HepG2 (cell line): ENCODE measurements around the gene BEST3. TPM values are rescaled to one million over a fixed set of nuclear protein-coding genes. Genes with fewer than 3 reads are reported as not detected.

Experiments
- ATAC-seq: fragments of 200-7000 bp; cut with Tn5 transposase; 3 replicates; pipeline ENCODE4 v1.9.1; 2020; ENCODE audit warnings: mild to moderate bottlenecking, moderate library complexity
- BruUV-seq: library from RNA; stranded (reverse); fragments of 400-500 nt; replicated peaks from 2 replicates; lab custom pipeline; 2021; lab: Mats Ljungman, UMichigan
- CTCF ChIA-PET: fragments of 300-600 bp; formaldehyde crosslinking; extraction: SDS; loops from one replicate; lab custom pipeline; 2021; ENCODE audit warnings: low total read pairs, inconsistent platforms, low intra/inter-chr PET ratio; lab: Yijun Ruan, JAX
- POLR2A ChIA-PET: fragments of 350-600 bp; sonication (Branson Sonifier 250); formaldehyde crosslinking; loops from one replicate; lab custom pipeline; 2020; ENCODE audit warnings: antibody characterized with exemption, inconsistent platforms; lab: Yijun Ruan, JAX
- DNase-seq: peaks from one replicate; pipeline ENCODE4 v3.0.0-alpha.2; 2015; ENCODE audit warnings: low spot score
- FAIRE-seq: peaks from 3 replicates; lab custom pipeline; 2011; peaks lifted over from hg19 to GRCh38; lab: Jason Lieb, UNC
- H2AFZ ChIP-seq: one replicate; pipeline ENCODE4 v1.6.1; 2011; ENCODE audit warnings: low read length, inconsistent platforms
- H3K27ac ChIP-seq: fragments of 300-600 bp; 3 replicates; pipeline ENCODE4 v1.8.0; 2011; ENCODE audit warnings: mixed run types, mild to moderate bottlenecking, mixed read lengths, low read length, inconsistent platforms; ENCODE audit not compliant: insufficient read depth; ENCODE audit errors: extremely low read length
- H3K27me3 ChIP-seq, 2 experiments: fragments of 200-600 bp in 1 of 2; 2 replicates in 1 of 2; 3 replicates in 1 of 2; pipeline versions ENCODE4 v1.6.0 to v1.8.0; 2011; ENCODE audit warnings: low read length in 2 of 2, mild to moderate bottlenecking in 2 of 2, moderate library complexity in 2 of 2, inconsistent platforms in 1 of 2; ENCODE audit not compliant: insufficient read depth in 2 of 2, control insufficient read depth in 1 of 2
- H3K36me3 ChIP-seq, 2 experiments: fragments of 200-600 bp in 1 of 2; replicated peaks in 1 of 2; 2 replicates in 1 of 2; 3 replicates in 1 of 2; pipeline versions ENCODE4 v1.5.1 to v1.8.0; 2011; ENCODE audit warnings: low read length in 2 of 2, inconsistent platforms in 1 of 2; ENCODE audit not compliant: insufficient read depth in 2 of 2, control insufficient read depth in 1 of 2
- H3K4me1 ChIP-seq: 2 replicates; pipeline ENCODE4 v1.5.1; 2012; ENCODE audit warnings: low read length, inconsistent platforms; ENCODE audit not compliant: insufficient read depth
- H3K4me2 ChIP-seq: 2 replicates; pipeline ENCODE4 v1.6.0; 2011; ENCODE audit warnings: low read depth, low read length, inconsistent platforms
- H3K4me3 ChIP-seq, 3 experiments: fragments of 200-600 bp in 1 of 3; sonication (generic), shearing (Covaris generic) in 1 of 3; replicated peaks in 1 of 3; 2 replicates each; pipeline ENCODE4 v1.5.1; 2011 to 2016; ENCODE audit warnings: low read length in 3 of 3, inconsistent platforms in 2 of 3, low read depth in 2 of 3, mild to moderate bottlenecking in 2 of 3, control low read depth in 1 of 3, mixed read lengths in 1 of 3; ENCODE audit not compliant: insufficient read depth in 1 of 3
- H3K79me2 ChIP-seq: one replicate; pipeline ENCODE4 v1.6.1; 2011; ENCODE audit warnings: low read length, inconsistent platforms; ENCODE audit not compliant: insufficient read depth
- H3K9ac ChIP-seq: 2 replicates; pipeline ENCODE4 v1.6.0; 2011; ENCODE audit warnings: mild to moderate bottlenecking, low read depth, low read length, inconsistent platforms; ENCODE audit not compliant: insufficient read depth
- H3K9me3 ChIP-seq: 2 replicates; pipeline ENCODE4 v1.5.1; 2012; ENCODE audit warnings: mild to moderate bottlenecking, low read length
- H4K20me1 ChIP-seq: 2 replicates; pipeline ENCODE4 v1.6.0; 2011; ENCODE audit warnings: inconsistent platforms, mild to moderate bottlenecking, low read length, moderate library complexity; ENCODE audit not compliant: insufficient read depth
- CREM ChIP-seq, 2 experiments: sonication (generic) in 1 of 2; formaldehyde crosslinking in 1 of 2; IDR thresholded peaks; 2 replicates each; pipeline versions ENCODE4 v1.4.0 to v1.6.1; 2016 to 2020; ENCODE audit warnings: antibody characterized with exemption in 1 of 2, mild to moderate bottlenecking in 1 of 2, missing genetic modification reagents in 1 of 2
- MZF1 ChIP-seq: sonication (generic); formaldehyde crosslinking; IDR thresholded peaks from 2 replicates; pipeline ENCODE4 v1.8.1; 2023; ENCODE audit warnings: mild to moderate bottlenecking, missing genetic modification reagents, borderline replicate concordance
- SATB2 ChIP-seq: sonication (generic); formaldehyde crosslinking; IDR thresholded peaks from 2 replicates; pipeline ENCODE4 v1.5.0; 2020; ENCODE audit warnings: missing genetic modification reagents
- SYNCRIP ChIP-seq: fragments of 200-400 bp; formaldehyde crosslinking; IDR thresholded peaks from 2 replicates; pipeline ENCODE4 v1.6.1; 2018; ENCODE audit warnings: mild to moderate bottlenecking, low read depth, low read length; ENCODE audit not compliant: insufficient read depth
- XBP1 ChIP-seq: sonication (generic); formaldehyde crosslinking; IDR thresholded peaks from 2 replicates; pipeline ENCODE4 v1.5.0; 2020; ENCODE audit warnings: missing genetic modification reagents
- ZNF3 ChIP-seq: IDR thresholded peaks from 2 replicates; pipeline ENCODE4 v1.7.0; 2017; ENCODE audit warnings: inconsistent platforms
- ZNF577 ChIP-seq: sonication (generic); formaldehyde crosslinking; IDR thresholded peaks from 2 replicates; pipeline ENCODE4 v1.4.0; 2020; ENCODE audit warnings: mild to moderate bottlenecking, low read depth, missing genetic modification reagents, borderline replicate concordance
- WGBS: methylation state at CpG from one replicate; pipeline ENCODE4 v1.1.6; 2017; ENCODE audit warnings: low lambda C conversion rate; 5-methylcytosine and 5-hydroxymethylcytosine counted together
- in situ Hi-C: cut with HindIII; loops from 2 replicates; pipeline ENCODE4 v1.10.0; 2017; ENCODE audit warnings: low pct_unique_long_range_greater_than_20kb; ENCODE audit not compliant: extremely low pct_ligation_motif_present
- intact Hi-C: fragments of 100-400 bp; cut with micrococcal nuclease; formaldehyde crosslinking; loops from one replicate; pipeline ENCODE4 v1.10.0; 2022; ENCODE audit not compliant: unreplicated experiment
- polyA plus RNA-seq, 8 experiments: library from polyadenylated mRNA; depleted of rRNA in 3 of 8; stranded (reverse) in 7 of 8; unstranded in 1 of 8; fragments of >200 nt; fragmentation: Illumina TruSeq in 4 of 8; extraction: Trizol in 4 of 8; gene quantifications; 2 replicates each; pipeline versions ENCODE4 v1.2.1 to v1.2.3, GENCODE V29; 2011 to 2016; ENCODE audit warnings: low read depth in 4 of 8, missing spikeins in 1 of 8, mixed read lengths in 1 of 8; ENCODE audit not compliant: insufficient read depth in 1 of 8
- total RNA-seq, 5 experiments: library from RNA; depleted of rRNA; stranded (reverse); fragments of >200 nt; fragmentation: Illumina TruSeq; extraction: Trizol; gene quantifications; 2 replicates each; pipeline ENCODE4 v1.2.3, GENCODE V29; 2016; ENCODE audit warnings: low read depth in 1 of 5
- TF ChIP-seq, protein P1 (sequence below): sonication (generic); formaldehyde crosslinking; IDR thresholded peaks from 2 replicates; pipeline ENCODE4 v1.4.0; 2020; ENCODE audit warnings: missing genetic modification reagents
- TF ChIP-seq, protein P2 (sequence below): sonication (generic); formaldehyde crosslinking; IDR thresholded peaks from 2 replicates; pipeline ENCODE4 v1.4.0; 2020; ENCODE audit warnings: mild to moderate bottlenecking, missing genetic modification reagents
- TF ChIP-seq, protein P3 (sequence below): sonication (generic); formaldehyde crosslinking; IDR thresholded peaks from 2 replicates; pipeline ENCODE4 v1.5.0; 2020; ENCODE audit warnings: mild to moderate bottlenecking, low read depth, missing genetic modification reagents, borderline replicate concordance

Gene BEST3
- total and polyA plus RNA-seq, 2 of the 13 experiments (the other 11 are each of a cell fraction or from before 2014, with no cell fraction given): not detected

DNA sequence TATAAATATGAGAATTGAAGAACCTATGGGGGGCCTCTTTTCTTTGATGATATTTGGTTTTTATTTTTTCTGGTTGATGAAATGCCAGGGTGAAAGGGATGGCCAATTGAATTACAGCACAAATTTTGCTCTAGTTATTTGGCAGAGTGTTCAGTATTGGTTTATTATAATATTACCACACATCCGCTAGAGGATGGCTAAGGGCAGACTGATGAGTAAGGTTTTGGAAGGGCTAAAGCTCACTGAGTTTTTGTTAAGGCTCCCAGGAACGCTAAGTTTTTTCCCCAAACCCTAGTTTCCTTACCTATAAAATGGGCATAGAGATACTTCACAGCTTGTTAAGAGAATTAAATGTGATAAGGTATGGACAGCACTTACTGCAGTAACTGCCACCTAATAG, 54.1 kb downstream of the BEST3 start:
- DNase-seq: no peak
- CTCF ChIA-PET: no interaction called here
- no peak for FAIRE-seq
- Histone ChIP-seq H3K27ac (no peak overlapping the region), H3K9ac (no peak overlapping the region), H2AFZ (no peak overlapping the region), H3K9me3 (no peaks in the 10 kb centered on the region), H4K20me1 (no peaks in the 10 kb centered on the region), H3K79me2 (no peaks in the 10 kb centered on the region), H3K27me3 (peaks cover 0 to 12% of the 10 kb centered on the region in 2 experiments; a peak in 2 of 5 replicates), H3K36me3 (no peaks in the 10 kb centered on the region), H3K4me2 (no peak overlapping the region), H3K4me1 (no peaks in the 10 kb centered on the region), H3K4me3 (no peak overlapping the region)
- in situ Hi-C loops (no loop called here), intact Hi-C loops (no loop called here)
- WGBS: 61% methylated on average over 2 of the region's 2 CpGs
- no peak for ATAC-seq
- POLR2A ChIA-PET: no interaction called here
- BruUV-seq: no TSS peak
- TF ChIP-seq ZNF577 (CRISPR knock-in tag) (no peak), SATB2 (CRISPR knock-in tag) (no peak), XBP1 (no peak), CREM (IDR thresholded peaks at IDR 0.05) (no peak), CREM (CRISPR knock-in tag; IDR thresholded peaks at IDR 0.05) (no peak), MZF1 (no peak), SYNCRIP (no peak), ZNF3 (CRISPR knock-in tag) (no peak)
- TF ChIP-seq, protein P1, sequence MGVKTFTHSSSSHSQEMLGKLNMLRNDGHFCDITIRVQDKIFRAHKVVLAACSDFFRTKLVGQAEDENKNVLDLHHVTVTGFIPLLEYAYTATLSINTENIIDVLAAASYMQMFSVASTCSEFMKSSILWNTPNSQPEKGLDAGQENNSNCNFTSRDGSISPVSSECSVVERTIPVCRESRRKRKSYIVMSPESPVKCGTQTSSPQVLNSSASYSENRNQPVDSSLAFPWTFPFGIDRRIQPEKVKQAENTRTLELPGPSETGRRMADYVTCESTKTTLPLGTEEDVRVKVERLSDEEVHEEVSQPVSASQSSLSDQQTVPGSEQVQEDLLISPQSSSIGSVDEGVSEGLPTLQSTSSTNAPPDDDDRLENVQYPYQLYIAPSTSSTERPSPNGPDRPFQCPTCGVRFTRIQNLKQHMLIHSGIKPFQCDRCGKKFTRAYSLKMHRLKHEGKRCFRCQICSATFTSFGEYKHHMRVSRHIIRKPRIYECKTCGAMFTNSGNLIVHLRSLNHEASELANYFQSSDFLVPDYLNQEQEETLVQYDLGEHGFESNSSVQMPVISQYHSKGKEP (CRISPR knock-in tag): no peak
- TF ChIP-seq, protein P2, sequence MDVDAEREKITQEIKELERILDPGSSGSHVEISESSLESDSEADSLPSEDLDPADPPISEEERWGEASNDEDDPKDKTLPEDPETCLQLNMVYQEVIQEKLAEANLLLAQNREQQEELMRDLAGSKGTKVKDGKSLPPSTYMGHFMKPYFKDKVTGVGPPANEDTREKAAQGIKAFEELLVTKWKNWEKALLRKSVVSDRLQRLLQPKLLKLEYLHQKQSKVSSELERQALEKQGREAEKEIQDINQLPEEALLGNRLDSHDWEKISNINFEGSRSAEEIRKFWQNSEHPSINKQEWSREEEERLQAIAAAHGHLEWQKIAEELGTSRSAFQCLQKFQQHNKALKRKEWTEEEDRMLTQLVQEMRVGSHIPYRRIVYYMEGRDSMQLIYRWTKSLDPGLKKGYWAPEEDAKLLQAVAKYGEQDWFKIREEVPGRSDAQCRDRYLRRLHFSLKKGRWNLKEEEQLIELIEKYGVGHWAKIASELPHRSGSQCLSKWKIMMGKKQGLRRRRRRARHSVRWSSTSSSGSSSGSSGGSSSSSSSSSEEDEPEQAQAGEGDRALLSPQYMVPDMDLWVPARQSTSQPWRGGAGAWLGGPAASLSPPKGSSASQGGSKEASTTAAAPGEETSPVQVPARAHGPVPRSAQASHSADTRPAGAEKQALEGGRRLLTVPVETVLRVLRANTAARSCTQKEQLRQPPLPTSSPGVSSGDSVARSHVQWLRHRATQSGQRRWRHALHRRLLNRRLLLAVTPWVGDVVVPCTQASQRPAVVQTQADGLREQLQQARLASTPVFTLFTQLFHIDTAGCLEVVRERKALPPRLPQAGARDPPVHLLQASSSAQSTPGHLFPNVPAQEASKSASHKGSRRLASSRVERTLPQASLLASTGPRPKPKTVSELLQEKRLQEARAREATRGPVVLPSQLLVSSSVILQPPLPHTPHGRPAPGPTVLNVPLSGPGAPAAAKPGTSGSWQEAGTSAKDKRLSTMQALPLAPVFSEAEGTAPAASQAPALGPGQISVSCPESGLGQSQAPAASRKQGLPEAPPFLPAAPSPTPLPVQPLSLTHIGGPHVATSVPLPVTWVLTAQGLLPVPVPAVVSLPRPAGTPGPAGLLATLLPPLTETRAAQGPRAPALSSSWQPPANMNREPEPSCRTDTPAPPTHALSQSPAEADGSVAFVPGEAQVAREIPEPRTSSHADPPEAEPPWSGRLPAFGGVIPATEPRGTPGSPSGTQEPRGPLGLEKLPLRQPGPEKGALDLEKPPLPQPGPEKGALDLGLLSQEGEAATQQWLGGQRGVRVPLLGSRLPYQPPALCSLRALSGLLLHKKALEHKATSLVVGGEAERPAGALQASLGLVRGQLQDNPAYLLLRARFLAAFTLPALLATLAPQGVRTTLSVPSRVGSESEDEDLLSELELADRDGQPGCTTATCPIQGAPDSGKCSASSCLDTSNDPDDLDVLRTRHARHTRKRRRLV (CRISPR knock-in tag): no peak
- TF ChIP-seq, protein P3, sequence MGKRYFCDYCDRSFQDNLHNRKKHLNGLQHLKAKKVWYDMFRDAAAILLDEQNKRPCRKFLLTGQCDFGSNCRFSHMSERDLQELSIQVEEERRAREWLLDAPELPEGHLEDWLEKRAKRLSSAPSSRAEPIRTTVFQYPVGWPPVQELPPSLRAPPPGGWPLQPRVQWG (CRISPR knock-in tag): no peak
